ENCODE data around the gene SOX8.
A peak's percentile ranks its signal among the peaks of the same experiment; 100 is the strongest.

SOX8 gene

DNA sequence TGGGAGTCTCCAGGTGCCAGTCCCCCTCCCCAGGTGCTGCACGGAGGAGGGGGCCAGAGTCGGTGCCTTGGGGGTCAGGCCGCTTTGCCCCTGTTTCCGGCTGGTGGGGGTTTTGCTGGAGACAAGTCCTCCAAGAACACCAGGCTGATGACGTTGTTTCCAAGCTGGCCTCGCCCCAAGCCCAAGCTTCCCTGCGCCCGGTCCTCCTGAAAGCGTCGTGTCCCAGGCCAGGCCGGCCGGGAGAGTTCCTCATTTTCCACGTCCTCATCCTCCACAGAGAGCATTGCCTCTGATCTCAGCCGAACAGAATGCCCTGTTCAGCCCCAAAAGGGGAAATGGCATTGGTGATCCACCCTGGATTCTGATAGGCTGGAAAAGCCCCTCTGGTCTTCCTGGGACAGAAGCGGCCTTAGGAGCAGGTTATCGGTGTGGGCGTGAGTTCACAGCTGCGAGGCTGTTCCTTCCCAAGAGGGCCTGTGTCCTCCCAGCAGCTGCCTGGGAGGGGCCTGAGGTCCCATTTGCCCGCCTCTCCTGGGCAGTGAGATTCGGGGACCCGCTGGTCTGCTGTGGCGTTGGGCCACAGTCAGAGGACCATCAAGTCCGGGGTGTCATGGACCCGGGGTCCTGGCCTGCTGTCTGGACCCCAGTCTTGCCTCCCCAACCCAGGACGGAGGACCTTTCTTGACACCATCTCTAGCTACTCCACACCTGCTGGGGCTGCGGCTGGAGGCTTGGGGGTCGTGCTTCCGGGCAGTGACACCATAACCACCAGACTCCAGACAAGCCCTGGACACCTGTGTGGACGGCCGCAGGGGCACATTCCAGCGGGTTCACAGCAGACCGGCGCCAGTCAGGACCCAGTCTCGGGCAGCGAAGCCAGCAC lies 7.1 kb downstream of the SOX8 start:
- no peak for DNase-seq (ENCODE audit: low spot score)

DNA sequence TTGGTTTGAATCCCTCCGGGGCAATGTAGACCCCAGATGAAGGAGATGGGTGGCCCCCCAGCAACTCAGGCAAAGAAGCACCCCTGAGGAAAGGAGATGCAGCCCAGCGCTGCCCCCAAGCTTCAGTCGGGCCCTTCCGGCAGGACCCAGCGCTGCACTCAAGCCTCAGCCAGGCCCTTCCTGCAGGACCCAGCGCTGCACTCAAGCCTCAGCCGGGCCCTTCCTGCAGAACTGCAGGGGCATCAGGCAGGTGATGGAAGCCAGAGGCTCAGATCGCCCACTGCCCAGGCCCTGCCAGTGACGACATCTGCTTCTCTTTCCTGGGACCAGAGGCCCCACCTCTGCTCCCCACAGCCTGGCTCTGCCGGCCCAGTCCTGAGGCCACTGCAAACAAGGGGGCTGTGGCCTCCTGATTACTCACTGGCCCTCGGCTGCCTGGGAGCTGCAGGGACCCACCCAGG lies 7.8 kb downstream of the SOX8 start:
- DNase-seq (ENCODE audit: low spot score) = no peak

DNA sequence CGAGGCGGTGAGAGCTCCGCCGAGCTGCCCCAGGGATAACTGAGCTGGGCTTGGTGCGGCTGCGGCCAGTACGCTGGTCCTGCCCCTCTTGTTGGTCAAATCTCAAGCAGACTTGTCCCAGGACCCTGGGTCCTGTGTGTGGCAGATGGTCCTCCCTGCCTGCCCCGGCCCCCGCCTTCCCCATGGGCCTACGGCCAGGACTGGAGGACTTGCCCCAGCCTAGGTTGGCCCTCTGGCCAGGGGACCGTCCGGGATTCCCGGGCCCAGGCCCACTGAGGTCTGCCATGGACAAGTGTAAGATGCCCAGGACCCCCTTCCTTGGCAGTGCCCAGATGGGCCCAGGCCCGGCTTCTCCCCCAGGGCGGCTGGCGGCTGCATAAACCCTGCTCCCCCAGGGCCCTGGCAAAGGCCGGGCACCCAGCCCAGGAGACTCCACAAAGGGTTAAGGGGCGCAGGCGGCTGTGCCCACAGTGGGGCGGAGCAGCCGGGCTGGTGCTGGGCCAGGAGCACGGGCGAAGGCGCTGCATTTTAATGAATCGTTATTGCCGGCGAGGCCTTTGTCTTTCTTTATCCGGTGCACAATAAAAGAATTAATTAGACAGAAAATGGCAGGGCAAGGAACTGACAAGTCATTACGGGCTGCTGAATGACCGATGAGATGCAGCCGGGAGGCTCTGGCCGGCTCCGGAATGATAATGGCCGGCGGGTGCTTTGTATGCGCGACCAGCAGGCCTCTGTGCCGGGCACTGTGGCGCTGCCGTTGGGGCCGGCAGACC lies 9.1 kb downstream of the SOX8 start:
- no peak for DNase-seq (ENCODE audit: low spot score)

DNA sequence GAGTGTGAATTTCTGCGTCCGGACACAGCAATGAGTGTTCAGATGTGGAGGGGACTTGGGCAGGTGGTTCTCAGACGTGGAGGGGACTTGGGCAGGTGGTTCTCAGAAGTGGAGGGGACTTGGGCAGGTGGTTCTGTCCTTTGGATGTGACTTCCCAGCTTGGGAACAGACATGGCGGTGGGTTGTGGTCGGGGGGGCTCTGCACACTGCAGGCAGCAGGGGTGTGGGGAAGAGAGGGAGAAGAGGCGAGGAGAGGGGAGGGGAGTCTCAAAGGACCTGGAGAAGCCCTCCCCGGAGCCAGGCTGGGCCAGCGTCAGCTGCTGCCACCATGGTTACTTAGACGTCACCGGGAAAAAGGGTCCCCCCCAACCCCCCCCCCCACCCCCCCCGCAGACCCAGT lies 9.8 kb downstream of the SOX8 start:
- DNase-seq (ENCODE audit: low spot score) = no peak

DNA sequence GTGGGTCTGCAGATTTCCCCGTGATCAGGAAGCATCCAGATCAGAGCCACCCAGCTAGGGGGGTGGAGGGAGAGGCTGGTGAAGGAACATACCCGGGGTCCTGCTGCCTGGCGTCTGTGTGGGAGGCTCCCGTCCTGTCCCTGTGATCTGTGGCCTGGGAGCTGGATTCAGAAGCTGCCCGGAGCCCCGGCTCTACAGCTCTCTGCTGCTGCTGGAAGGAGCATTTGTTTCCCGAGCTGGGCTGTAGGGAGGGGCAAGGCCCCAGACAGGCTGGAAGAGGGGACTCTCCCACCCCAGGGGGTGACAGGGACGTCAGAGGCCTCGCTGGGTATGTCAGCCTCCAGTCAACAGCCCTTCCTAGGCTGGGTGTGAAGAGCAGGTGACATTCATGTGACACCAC lies 10.2 kb downstream of the SOX8 start:
- DNase-seq (ENCODE audit: low spot score) = no peak

DNA sequence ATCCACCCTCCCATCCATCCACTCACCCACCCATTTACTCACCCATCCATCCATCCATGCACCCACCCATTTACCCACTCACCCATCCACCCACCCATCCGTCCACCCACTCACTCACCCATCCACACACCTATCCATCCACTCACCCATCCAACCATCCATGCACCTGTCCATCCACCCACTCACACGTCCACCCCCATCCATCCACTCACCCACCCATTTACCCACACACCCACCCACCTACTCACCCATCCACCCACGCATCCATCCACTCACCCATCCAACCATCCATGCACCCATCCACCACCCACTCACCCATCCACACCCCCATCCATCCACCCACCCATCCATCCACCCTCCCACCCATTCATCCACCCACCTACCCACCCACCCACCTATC lies 12.2 kb downstream of the SOX8 start:
- DNase-seq (ENCODE audit: low spot score) = no peak

DNA sequence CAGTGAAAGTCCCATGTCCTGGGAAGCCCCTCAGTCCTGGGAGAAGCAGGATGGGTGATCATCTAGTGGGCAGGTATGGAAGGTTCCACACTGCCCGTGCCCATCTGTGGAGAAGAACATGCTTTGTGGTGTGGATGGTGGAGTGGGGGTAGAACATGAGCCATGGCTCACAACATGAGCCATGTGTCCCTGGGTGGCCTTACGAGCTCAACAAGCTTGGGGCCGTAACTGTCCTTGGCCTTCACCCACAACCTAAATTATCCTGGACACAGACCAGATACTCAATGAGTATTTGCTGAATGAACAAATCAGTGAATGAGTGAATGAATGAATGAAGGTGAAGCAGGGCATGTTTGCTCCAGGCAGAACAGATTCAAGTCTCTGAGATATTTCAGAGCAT lies 13.5 kb downstream of the SOX8 start:
- no peak for DNase-seq (ENCODE audit: low spot score)

GRCh38 chr16:995783-996182 lies 14.2 kb downstream of the SOX8 start:
- no peak for DNase-seq (ENCODE audit: low spot score)

GRCh38 chr16:996681-997080 lies 15.1 kb downstream of the SOX8 start:
- no peak for DNase-seq (ENCODE audit: low spot score)

GRCh38 chr16:997440-998051 lies 16.0 kb downstream of the SOX8 start:
- peak; percentile 28 for DNase-seq (ENCODE audit: low spot score)

DNA sequence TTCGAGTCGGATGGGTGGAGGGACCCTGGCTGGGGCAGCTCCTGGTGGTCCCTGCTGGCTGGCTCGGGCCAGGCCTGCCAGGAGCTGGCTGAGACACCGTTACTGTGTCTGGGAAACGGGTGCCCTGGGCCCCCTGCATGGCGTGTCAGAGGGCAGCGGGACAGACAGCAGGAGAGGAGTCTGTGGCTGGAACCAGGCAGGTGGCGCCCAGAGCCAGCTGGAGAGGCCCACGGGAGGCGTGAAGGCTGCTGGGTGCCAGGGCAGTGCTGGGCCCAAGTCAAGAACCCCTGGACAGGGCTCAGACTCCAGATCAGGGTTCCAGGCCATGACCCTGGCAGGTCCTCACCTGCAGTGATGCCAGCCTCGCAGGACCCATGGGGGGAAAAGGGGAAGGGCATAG lies 16.6 kb downstream of the SOX8 start:
- no peak for DNase-seq (ENCODE audit: low spot score)

GRCh38 chr16:998615-999014 lies 17.0 kb downstream of the SOX8 start:
- no peak for DNase-seq (ENCODE audit: low spot score)

DNA sequence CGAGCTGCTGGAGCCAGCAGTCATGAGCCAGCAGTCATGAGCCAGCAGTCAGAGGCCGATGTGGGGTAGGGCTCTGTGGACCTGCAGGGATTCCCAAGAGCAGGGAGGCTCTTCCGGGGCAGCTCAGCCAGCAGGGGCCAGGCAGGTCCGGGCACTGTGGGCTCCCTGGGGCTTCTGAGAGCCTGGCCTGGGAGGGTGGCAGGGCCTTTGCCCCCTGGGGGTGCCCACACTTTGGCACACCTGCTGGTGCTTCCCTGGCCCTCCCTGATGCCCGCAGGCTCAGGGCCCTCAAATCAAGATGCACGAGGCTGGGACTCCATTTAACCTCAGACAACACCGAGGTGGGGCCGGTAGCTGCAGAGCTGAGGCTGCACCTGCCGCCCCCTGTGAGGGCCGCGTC lies 18.1 kb downstream of the SOX8 start:
- no peak for DNase-seq (ENCODE audit: low spot score)

- DNase-seq (ENCODE audit: low spot score) = no peak
Observed at GRCh38 chr16:1000608-1001007, 19.0 kb downstream of the SOX8 start.

DNA sequence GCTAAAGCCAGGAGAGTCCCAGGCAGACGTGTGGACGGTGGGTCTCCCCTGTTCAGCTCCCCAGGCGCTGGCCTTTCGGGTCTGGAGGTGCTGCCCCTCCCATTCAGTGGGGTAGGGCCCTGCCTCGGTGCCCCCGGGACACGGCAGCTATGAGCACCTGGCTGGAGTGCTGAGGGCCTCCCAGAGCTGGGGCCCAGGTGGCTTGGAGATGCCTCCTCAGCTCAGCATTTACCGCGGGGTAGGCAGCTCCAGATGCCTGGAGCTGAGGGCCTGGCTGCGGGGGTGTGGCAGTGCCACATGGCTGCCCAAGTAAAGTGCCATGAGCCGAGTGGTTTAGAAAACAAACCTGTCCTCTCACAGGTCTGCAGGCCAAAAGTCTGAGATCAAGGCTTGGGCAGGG lies 19.5 kb downstream of the SOX8 start:
- DNase-seq (ENCODE audit: low spot score) = no peak

- DNase-seq (ENCODE audit: low spot score) = peak; percentile 93
Observed at GRCh38 chr16:1002399-1003166, 21.0 kb downstream of the SOX8 start.

DNA sequence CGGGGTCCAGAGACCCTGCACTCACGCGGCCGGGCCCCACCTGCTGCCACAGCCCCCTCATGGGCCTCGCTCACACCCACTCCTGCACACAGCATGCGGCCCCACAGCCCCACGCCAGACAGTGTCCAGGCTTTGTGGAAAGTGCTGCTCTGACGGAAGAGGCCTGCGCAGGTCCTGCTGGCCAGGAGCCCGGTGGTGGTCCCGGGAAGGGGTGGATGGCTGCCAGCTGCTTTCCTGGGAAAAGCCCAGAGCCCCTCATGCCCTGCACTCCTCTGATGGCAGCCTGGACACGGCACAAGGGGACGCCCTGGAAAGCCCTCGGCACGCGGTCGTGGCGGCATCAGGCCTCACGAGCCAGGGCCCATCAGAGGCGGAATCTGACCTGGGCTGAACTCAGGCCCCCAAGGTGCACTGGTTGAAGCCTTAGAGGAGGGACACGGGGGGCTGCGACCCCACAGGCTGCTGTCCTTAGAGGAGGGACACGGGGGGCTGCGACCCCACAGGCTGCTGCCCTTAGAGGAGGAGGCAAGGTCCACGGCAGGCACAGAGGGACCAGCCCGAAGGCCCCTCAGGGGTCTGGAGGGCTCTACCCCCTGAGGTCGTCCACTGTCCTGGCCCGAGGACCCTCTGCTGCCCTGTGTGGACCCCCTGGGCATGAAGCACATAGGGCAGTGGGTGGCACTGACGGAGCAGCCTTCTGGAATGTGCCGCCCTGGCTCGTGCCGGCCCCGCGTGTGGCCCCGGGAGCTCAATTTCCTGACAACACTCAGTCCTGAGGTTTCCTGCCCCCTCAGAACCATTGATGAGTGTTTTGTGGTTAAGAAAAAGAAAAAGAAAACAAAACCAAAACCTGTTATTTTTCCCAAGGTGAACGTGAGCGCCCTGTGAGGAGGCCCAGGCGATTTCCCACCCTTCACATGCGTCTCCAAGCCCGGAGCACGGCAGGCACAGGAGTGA lies 22.1 kb downstream of the SOX8 start:
- DNase-seq (ENCODE audit: low spot score) = no peak

- no peak for DNase-seq (ENCODE audit: low spot score)
Observed at GRCh38 chr16:1005286-1005685, 23.7 kb downstream of the SOX8 start.

- no peak for DNase-seq (ENCODE audit: low spot score)
Observed at GRCh38 chr16:1006781-1007180, 25.2 kb downstream of the SOX8 start.

DNA sequence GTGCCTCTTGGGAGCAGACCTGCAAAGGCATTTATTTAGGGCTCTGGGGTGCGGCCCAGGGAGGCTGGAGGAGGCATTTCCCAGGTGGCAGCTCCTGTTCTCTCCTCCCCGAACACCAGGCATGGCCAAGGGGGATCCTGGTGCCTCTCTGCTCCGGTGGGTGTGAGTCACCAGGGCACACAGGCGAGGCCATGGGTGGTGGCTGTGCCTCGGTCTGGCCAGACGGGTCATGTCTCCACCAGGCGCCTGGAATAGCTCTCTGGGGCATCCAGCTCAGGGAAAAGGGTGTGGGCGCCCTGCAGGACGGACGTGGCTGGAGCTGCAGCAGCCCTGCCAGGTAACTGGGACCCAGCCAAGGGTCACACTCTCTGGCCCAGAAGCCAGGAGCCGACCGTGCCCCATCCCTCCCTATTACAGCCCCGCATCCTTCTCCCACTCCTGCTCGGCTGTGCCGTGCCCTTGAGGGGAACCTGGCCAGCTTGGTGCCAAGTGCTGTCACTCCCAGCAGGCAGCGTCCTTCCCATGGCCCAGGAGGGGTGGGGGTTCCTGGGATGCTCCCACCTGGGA lies 25.8 kb downstream of the SOX8 start:
- no peak for DNase-seq (ENCODE audit: low spot score)

GRCh38 chr16:1008085-1008484 lies 26.5 kb downstream of the SOX8 start:
- DNase-seq (ENCODE audit: low spot score) = no peak
